ENCODE measurements around the gene LAMB4. TPM values are rescaled to one million over a fixed set of nuclear protein-coding genes. Genes with fewer than 3 reads are reported as not detected.

Gene LAMB4
- total and polyA plus RNA-seq, 12 donors: 0.15 to 0.69 (median 0.25) TPM; not detected in 3

GRCh38 chr7:108045154-108045553 lies 85.0 kb downstream of the LAMB4 start:
- no peak for DNase-seq
- Histone ChIP-seq H3K9me3 (no peaks in the 10 kb centered on the region), H3K27me3 (no peaks in the 10 kb centered on the region), H3K27ac (peak overlapping the region in 1 of 10 donors; percentile 11), H3K36me3 (no peaks in the 10 kb centered on the region), H3K4me3 (no peak overlapping the region), H3K4me1 (peaks cover 0 to 14% (median 7%) of the 10 kb centered on the region in 9 donors)
- peak in 6 of 8 donors; percentile 17 to 72 (median 47) for ATAC-seq
- intact Hi-C loops (cut with DNase I): no loop called here
- TF ChIP-seq CTCF (IDR thresholded peaks at IDR 0.05): no peak
- 4 to 16% methylated on average over 1 of the region's 1 CpG for WGBS, 2 donors

GRCh38 chr7:108044345-108044744 lies 85.8 kb downstream of the LAMB4 start:
- ATAC-seq (no peak), DNase-seq (no peak)
- Histone ChIP-seq H3K36me3 (no peaks in the 10 kb centered on the region), H3K4me3 (no peak overlapping the region), H3K9me3 (no peaks in the 10 kb centered on the region), H3K27ac (no peak overlapping the region), H3K4me1 (peaks cover 0 to 14% (median 7%) of the 10 kb centered on the region in 9 donors), H3K27me3 (no peaks in the 10 kb centered on the region)
- no peak for TF ChIP-seq CTCF (IDR thresholded peaks at IDR 0.05)
- WGBS, 2 donors: 96 to 100% methylated on average over 2 of the region's 2 CpGs
- intact Hi-C loops (cut with DNase I): no loop called here

- H3K27ac ChIP-seq: no peak overlapping the region
- no peak overlapping the region for H3K4me3 ChIP-seq
- H3K4me1 ChIP-seq: no peaks in the 10 kb centered on the region
- ATAC-seq (no peak), DNase-seq (no peak)
- H3K36me3 ChIP-seq: no peaks in the 10 kb centered on the region
- intact Hi-C loops (cut with DNase I): no loop called here
- no peaks in the 10 kb centered on the region for H3K9me3 ChIP-seq
- TF ChIP-seq CTCF (IDR thresholded peaks at IDR 0.05): no peak
- H3K27me3 ChIP-seq: no peaks in the 10 kb centered on the region
Measured at GRCh38 chr7:108038986-108039385, 91.2 kb downstream of the LAMB4 start.

GRCh38 chr7:108037741-108038140 lies 92.4 kb downstream of the LAMB4 start:
- Histone ChIP-seq H3K4me3 (no peak overlapping the region), H3K27me3 (no peaks in the 10 kb centered on the region), H3K9me3 (no peaks in the 10 kb centered on the region), H3K36me3 (no peaks in the 10 kb centered on the region), H3K27ac (no peak overlapping the region), H3K4me1 (no peaks in the 10 kb centered on the region)
- intact Hi-C loops (cut with DNase I): no loop called here
- 99 to 100% methylated on average over 1 of the region's 1 CpG for WGBS, 2 donors
- no peak for TF ChIP-seq CTCF (IDR thresholded peaks at IDR 0.05)
- no peak for DNase-seq
- no peak for ATAC-seq
